Caco-2 (cell line): ENCODE results near the gene INPP5K. TPM values are rescaled to one million over a fixed set of nuclear protein-coding genes. Genes with fewer than 3 reads are reported as not detected.

Experiments
- BruUV-seq: library from RNA; stranded (reverse); fragments of 400-500 nt; replicated peaks from 2 replicates; lab custom pipeline; 2021; lab: Mats Ljungman, UMichigan
- CTCF ChIA-PET: fragments of 300-600 bp; sonication (Branson Sonifier 250); formaldehyde crosslinking; loops from one replicate; lab custom pipeline; 2022; ENCODE audit warnings: antibody characterized with exemption; lab: Charles Lee
- POLR2A ChIA-PET: fragments of 300-600 bp; sonication (Branson Sonifier 250); formaldehyde crosslinking; loops from one replicate; lab custom pipeline; 2022; ENCODE audit warnings: antibody characterized with exemption; lab: Charles Lee
- DNase-seq, 2 experiments: peaks; one replicate each; pipeline versions ENCODE4 v3.0.0 to v3.0.0-alpha.2; 2020 to 2022
- H3K27me3 ChIP-seq: replicated peaks from 2 replicates; pipeline ENCODE4 v1.6.0; 2011; ENCODE audit warnings: low read length; ENCODE audit not compliant: control insufficient read depth, insufficient read depth
- H3K36me3 ChIP-seq: 2 replicates; pipeline ENCODE4 v1.5.1; 2011; ENCODE audit warnings: low read length; ENCODE audit not compliant: control insufficient read depth, insufficient read depth
- H3K4me1 ChIP-seq: fragments of 250-450 bp; sonication (Bioruptor Pico); 2 replicates; pipeline ENCODE4 v1.5.1; 2020; ENCODE audit warnings: mild to moderate bottlenecking
- H3K4me3 ChIP-seq: 2 replicates; pipeline ENCODE4 v1.5.1; 2011; ENCODE audit warnings: low read depth, mild to moderate bottlenecking, control low read depth, low read length
- H3K9me3 ChIP-seq: fragments of 250-450 bp; sonication (Bioruptor Pico); 2 replicates; pipeline ENCODE4 v1.5.1; 2020; ENCODE audit warnings: mild to moderate bottlenecking, moderate library complexity
- H3K27ac Mint-ChIP-seq: one replicate; pipeline ENCODE4 v1.8.0; 2022; ENCODE audit warnings: mixed read lengths; ENCODE audit not compliant: unreplicated experiment
- H3K27me3 Mint-ChIP-seq: one replicate; pipeline ENCODE4 v1.8.0; 2022; ENCODE audit warnings: mixed read lengths; ENCODE audit not compliant: insufficient read depth, unreplicated experiment
- H3K36me3 Mint-ChIP-seq: one replicate; pipeline ENCODE4 v1.8.0; 2022; ENCODE audit warnings: mild to moderate bottlenecking, mixed read lengths; ENCODE audit not compliant: insufficient read depth, unreplicated experiment
- H3K4me1 Mint-ChIP-seq: one replicate; pipeline ENCODE4 v1.8.0; 2022; ENCODE audit warnings: low read depth, mixed read lengths; ENCODE audit not compliant: unreplicated experiment
- H3K4me3 Mint-ChIP-seq: one replicate; pipeline ENCODE4 v1.8.0; 2022; ENCODE audit warnings: mild to moderate bottlenecking, moderate library complexity, mixed read lengths; ENCODE audit not compliant: unreplicated experiment
- H3K9me3 Mint-ChIP-seq: one replicate; pipeline ENCODE4 v1.8.0; 2022; ENCODE audit warnings: mixed read lengths; ENCODE audit not compliant: unreplicated experiment
- intact Hi-C: fragments of 100-400 bp; cut with micrococcal nuclease; formaldehyde crosslinking; loops from one replicate; pipeline ENCODE4 v1.10.0; 2022; ENCODE audit not compliant: unreplicated experiment
- total RNA-seq: library from RNA; stranded (reverse); gene quantifications from 2 replicates; pipeline ENCODE4 v1.2.3, GENCODE V29; 2022
- TF ChIP-seq, protein P1 (sequence below), 2 experiments: fragments of 200-600 bp in 1 of 2; IDR thresholded peaks; 1 replicate in 1 of 2; 2 replicates in 1 of 2; pipeline versions ENCODE4 v1.5.1 to v1.8.0; 2011 to 2022; ENCODE audit warnings: antibody characterized with exemption in 1 of 2, control low read depth in 1 of 2, inconsistent platforms in 1 of 2, low read depth in 1 of 2, low read length in 1 of 2, mild to moderate bottlenecking in 1 of 2, moderate library complexity in 1 of 2; ENCODE audit not compliant: insufficient read depth in 1 of 2, severe bottlenecking in 1 of 2, unreplicated experiment in 1 of 2

INPP5K gene
- total RNA-seq, 1 experiment from 2014 or later = 24.1 TPM

DNA sequence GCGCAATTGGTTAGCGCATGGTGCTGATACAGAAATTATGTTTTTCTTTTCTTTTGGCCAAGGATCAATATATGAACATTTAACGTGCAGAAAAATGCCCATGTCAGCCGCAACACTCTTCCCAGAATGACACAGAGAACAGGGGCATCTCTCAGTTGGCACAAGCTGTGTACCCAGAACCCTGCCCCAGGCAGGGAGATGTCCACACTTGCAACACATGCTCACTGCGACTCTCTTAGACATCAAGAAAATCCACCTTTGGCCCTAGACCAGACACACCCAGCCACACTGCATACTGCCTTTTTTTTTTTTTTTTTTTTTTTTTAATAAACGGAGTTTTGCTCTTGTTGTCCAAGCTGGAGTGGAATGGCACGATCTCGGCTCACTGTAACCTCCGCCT lies 29.2 kb upstream of the INPP5K start:
- no peak overlapping the region for H3K4me3 Mint-ChIP-seq
- Histone ChIP-seq H3K36me3 (peaks cover 2% of the 10 kb centered on the region; the same call in 1 of the 2 replicates), H3K4me1 (no peaks in the 10 kb centered on the region), H3K27me3 (no peaks in the 10 kb centered on the region), H3K4me3 (no peak overlapping the region), H3K9me3 (no peaks in the 10 kb centered on the region)
- TF ChIP-seq, protein P1, sequence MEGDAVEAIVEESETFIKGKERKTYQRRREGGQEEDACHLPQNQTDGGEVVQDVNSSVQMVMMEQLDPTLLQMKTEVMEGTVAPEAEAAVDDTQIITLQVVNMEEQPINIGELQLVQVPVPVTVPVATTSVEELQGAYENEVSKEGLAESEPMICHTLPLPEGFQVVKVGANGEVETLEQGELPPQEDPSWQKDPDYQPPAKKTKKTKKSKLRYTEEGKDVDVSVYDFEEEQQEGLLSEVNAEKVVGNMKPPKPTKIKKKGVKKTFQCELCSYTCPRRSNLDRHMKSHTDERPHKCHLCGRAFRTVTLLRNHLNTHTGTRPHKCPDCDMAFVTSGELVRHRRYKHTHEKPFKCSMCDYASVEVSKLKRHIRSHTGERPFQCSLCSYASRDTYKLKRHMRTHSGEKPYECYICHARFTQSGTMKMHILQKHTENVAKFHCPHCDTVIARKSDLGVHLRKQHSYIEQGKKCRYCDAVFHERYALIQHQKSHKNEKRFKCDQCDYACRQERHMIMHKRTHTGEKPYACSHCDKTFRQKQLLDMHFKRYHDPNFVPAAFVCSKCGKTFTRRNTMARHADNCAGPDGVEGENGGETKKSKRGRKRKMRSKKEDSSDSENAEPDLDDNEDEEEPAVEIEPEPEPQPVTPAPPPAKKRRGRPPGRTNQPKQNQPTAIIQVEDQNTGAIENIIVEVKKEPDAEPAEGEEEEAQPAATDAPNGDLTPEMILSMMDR (IDR thresholded peaks at IDR 0.05; ENCODE audit: insufficient read depth in 1 of 2, low read depth in 1 of 2, low read length in 1 of 2, severe bottlenecking in 1 of 2, unreplicated experiment in 1 of 2) = no peak
- intact Hi-C loops = no loop called here
- peaks cover 1% of the 10 kb centered on the region for H3K4me1 Mint-ChIP-seq
- H3K27ac Mint-ChIP-seq = no peak overlapping the region
- ChIA-PET POLR2A (no interaction called here), CTCF (interaction anchor here (0.6 kb wide), 1 partner anchor 254 kb away, joined by 3 read pairs; no protein-coding TSS in a partner anchor)
- DNase-seq = no peak
- no peaks in the 10 kb centered on the region for H3K27me3 Mint-ChIP-seq
- H3K36me3 Mint-ChIP-seq = peaks cover 91% of the 10 kb centered on the region
- H3K9me3 Mint-ChIP-seq = no peaks in the 10 kb centered on the region
- BruUV-seq = no TSS peak

DNA sequence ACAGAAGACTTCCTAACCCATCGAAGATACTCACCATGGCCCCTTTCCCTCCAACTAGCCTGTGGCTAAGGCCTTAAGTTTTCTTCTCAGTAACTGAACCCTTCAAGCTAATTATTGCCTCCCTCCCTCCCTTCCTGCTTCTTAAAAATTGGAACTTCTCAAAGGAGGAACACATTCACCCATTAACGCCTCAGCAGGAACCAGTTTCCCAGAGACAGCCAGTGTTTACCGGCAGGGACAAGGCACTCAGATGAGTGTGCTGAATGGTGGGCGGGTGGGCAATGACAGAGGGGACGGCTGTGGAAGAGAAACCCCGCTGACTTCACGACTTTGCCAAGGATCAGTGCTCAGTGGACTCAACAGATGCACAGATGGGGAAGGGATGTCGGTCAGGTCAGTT lies 25.9 kb upstream of the INPP5K start:
- H3K4me3 ChIP-seq = no peak overlapping the region
- peaks cover 2% of the 10 kb centered on the region for H3K36me3 ChIP-seq
- TF ChIP-seq, protein P1 (IDR thresholded peaks at IDR 0.05; ENCODE audit: insufficient read depth in 1 of 2, low read depth in 1 of 2, low read length in 1 of 2, severe bottlenecking in 1 of 2, unreplicated experiment in 1 of 2) = no peak
- no TSS peak for BruUV-seq
- H3K36me3 Mint-ChIP-seq = peaks cover 93% of the 10 kb centered on the region
- DNase-seq = no peak
- no peaks in the 10 kb centered on the region for H3K27me3 Mint-ChIP-seq
- ChIA-PET CTCF (no interaction called here), POLR2A (no interaction called here)
- H3K4me3 Mint-ChIP-seq = no peak overlapping the region
- H3K27me3 ChIP-seq = no peaks in the 10 kb centered on the region
- no peaks in the 10 kb centered on the region for H3K4me1 Mint-ChIP-seq
- H3K9me3 Mint-ChIP-seq = no peaks in the 10 kb centered on the region
- H3K9me3 ChIP-seq = no peaks in the 10 kb centered on the region
- no peak overlapping the region for H3K27ac Mint-ChIP-seq
- intact Hi-C loops = no loop called here
- no peaks in the 10 kb centered on the region for H3K4me1 ChIP-seq

DNA sequence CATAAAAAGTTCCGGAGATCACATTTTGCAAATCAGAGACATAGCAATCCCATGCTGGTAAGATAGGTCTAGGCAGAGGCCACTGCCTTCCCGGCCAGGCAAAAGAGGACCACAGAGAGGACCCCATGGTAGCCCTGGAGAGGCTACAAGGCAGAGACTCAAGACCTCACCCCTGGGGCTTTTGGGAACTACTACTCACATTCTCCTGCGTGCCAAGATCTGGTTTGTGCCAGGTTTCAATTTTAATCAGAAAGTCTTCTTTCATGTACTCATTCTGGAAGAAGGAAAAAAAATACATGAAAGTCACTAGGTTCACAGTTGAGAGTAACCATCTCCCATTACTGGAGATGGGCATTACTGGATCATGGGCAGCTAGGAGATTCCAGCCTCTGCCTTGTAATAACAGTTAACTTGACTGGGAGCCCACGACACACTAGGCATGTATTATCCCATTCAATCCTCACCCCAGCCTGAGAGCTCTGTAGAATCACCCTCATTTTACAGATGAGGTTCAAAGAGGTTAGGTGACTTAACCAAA lies 25.0 kb upstream of the INPP5K start:
- peaks cover 94% of the 10 kb centered on the region for H3K36me3 Mint-ChIP-seq
- H3K9me3 Mint-ChIP-seq = no peaks in the 10 kb centered on the region
- no peaks in the 10 kb centered on the region for H3K9me3 ChIP-seq
- no peak for DNase-seq
- H3K27ac Mint-ChIP-seq = no peak overlapping the region
- H3K36me3 ChIP-seq = peaks cover 2% of the 10 kb centered on the region
- no peaks in the 10 kb centered on the region for H3K27me3 ChIP-seq
- H3K4me3 Mint-ChIP-seq = no peak overlapping the region
- no peaks in the 10 kb centered on the region for H3K4me1 ChIP-seq
- ChIA-PET POLR2A (no interaction called here), CTCF (no interaction called here)
- H3K4me3 ChIP-seq = no peak overlapping the region
- no TSS peak for BruUV-seq
- intact Hi-C loops = no loop called here
- no peaks in the 10 kb centered on the region for H3K27me3 Mint-ChIP-seq
- no peaks in the 10 kb centered on the region for H3K4me1 Mint-ChIP-seq
- TF ChIP-seq, protein P1 (IDR thresholded peaks at IDR 0.05; ENCODE audit: insufficient read depth in 1 of 2, low read depth in 1 of 2, low read length in 1 of 2, severe bottlenecking in 1 of 2, unreplicated experiment in 1 of 2) = no peak
